GM21526 (cell line): Measurements from ENCODE around the gene ADGRV1.
"Not testable (repeated sequence)": the region's sequence is repeated elsewhere in the genome, so short reads cannot be mapped to it uniquely, and the experiment has no call there.

ENCODE experiments used
- ATAC-seq: cut with Tn5 transposase; IDR thresholded peaks from one replicate; pipeline ENCODE4 v1.9.1; 2021; ENCODE audit warnings: moderate library complexity; ENCODE audit not compliant: unreplicated experiment, low FRiP score

ADGRV1 gene

GRCh38 chr5:90802474-90803317, 244.1 kb downstream of the ADGRV1 start:
- peak; percentile 87 for ATAC-seq

GRCh38 chr5:90803381-90803780, 244.8 kb downstream of the ADGRV1 start:
- no peak for ATAC-seq

DNA sequence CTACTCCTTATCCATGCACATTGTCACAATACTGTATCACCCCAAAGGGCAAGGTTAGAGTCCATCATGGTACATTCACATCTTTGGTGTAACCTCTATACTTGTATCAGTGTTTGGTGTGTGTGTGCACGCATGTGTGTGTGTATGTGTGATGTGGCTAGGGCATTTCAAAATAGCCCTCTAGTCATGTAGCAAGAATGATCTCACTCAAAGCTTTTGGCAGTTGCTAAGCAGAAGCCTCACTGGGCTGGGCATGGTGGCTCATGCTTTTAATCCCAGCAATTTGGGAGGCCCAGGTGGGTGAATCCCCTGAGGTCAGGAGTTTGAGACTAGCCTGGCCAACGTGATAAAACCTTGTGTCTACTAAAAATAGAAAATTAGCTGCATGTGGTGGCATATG, 245.3 kb downstream of the ADGRV1 start:
- no peak for ATAC-seq

DNA sequence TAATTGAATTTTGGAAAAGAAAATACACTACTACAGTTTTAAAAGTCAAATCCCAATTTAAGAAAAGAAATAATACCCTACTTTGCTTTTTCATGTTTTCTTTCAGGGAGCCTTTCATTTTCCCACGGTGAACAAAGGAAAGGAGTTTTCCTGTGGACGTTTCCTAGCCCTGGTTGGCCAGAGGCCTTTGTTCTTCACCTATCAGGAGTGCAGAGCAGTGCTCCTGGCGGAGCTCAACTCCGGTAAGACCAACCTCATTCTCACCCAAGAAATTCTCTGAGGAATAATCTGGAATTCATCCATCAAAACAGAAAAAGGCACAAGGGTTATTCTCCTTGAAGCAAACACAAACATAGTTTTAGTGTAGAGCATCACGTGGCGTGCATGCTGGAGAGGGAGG, 248.9 kb downstream of the ADGRV1 start:
- ATAC-seq = no peak

DNA sequence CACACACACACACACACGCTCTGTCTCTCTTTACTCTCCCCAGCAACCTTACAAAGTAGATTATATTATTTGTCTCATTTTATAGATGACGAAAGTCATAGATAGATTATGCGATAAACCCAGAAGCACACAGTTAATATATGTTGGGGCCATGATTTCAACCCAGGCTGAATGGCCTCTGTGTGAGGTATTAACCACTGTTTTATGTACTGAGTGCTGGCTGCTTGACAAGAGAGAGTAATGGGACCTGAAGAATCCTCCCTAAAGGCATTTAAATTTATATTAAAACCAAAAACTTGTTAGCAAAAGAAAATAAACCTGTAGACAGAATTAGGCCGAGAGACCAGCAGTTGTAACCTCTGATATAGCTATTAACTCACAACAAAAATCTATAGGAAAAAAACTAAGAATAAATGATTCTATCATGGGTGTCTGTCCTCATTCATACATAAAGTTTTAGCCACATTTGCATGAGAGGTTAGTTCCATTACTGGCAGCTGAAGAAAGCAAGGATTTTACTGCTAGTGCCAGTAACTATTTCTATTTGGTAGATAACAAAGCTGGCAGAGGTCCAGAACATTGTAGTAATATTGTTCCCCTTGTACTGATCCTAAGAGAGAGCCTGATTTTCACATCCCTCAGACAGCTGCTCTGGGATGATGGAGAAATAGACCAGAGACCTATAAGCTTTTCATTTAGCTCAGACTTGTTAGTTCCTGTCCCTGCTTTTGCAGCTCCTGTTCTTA, 250.9 kb downstream of the ADGRV1 start:
- ATAC-seq = no peak

DNA sequence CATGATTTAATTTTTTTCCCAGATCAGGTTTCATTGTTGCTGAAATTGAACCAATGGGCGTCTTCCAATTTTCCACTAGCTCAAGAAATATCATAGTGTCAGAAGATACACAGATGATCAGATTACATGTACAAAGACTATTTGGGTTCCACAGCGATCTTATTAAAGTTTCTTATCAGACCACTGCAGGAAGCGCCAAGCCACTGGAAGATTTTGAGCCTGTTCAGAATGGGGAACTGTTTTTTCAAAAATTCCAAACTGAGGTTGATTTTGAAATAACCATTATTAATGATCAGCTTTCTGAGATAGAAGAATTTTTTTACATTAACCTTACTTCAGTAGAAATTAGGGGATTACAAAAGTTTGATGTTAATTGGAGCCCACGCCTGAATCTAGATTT, 251.6 kb downstream of the ADGRV1 start:
- no peak for ATAC-seq

DNA sequence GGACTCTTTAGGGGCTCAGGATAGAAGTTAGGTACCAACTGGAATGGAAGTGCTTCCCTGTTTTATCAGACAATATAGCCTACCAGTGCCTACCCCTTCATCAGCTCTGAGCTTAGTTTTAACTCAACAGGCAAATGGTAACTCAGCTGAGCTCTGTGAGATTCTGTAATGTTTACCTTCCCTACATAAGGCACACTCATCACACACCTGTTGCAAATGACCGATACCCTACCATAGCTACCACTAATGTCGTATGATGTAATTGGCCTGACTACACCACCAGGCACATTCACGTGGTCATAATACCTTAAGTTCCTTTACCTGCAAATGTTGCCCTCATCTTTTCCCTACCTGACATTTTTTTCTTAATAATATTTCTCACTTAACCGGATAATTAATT, 254.8 kb downstream of the ADGRV1 start:
- no peak for ATAC-seq

DNA sequence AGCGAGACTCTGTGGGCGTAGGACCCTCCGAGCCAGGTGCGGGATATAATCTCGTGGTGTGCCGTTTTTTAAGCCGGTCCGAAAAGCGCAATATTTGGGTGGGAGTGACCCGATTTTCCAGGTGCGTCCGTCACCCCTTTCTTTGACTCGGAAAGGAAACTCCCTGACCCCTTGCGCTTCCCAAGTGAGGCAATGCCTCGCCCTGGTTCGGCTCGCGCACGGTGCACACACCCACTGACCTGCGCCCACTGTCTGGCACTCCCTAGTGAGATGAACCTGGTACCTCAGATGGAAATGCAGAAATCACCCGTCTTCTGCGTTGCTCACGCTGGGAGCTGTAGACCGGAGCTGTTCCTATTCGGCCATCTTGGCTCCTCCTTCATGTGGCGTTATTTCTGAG, 263.5 kb downstream of the ADGRV1 start:
- not testable (repeated sequence) for ATAC-seq

DNA sequence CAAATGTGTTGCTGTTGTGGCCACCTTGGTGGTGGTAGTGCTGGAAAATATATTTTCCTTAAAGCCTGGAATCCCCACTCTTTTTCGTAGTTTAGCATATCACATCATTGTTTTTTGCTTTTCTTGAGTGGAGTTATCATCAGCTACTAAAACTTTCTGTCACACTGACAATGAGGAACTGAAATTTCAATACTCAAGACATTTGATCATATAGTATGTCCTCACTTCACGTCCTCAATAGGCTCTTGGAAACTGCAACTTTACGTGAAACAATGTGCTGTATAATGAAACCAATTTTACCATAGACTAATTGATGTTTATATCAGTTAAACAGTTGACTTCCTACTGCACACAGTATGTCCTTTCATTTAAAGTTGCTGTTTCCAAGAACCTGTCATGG, 265.8 kb downstream of the ADGRV1 start:
- no peak for ATAC-seq

GRCh38 chr5:90830058-90830457, 271.5 kb downstream of the ADGRV1 start:
- no peak for ATAC-seq

GRCh38 chr5:90833753-90834152, 275.2 kb downstream of the ADGRV1 start:
- ATAC-seq = no peak

DNA sequence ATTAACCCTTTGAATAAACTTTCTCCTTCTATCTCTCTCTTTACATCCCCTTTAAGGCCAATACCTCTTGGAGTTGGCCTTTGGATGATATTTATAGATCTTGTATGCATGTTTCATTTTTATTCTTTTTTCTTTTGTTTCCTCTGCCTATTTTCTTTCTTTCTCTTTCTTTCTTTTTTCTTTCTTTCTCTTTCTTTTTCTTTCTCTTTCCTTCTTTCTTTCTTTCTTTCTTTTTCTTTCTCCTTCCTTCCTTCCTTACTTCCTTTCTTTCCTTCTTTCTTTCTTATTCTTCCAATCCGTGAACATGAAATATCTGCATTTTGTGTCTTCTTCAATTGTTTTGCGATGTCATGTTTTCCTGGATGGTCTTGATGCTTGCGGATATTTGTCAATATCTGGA, 276.1 kb downstream of the ADGRV1 start:
- no peak for ATAC-seq

DNA sequence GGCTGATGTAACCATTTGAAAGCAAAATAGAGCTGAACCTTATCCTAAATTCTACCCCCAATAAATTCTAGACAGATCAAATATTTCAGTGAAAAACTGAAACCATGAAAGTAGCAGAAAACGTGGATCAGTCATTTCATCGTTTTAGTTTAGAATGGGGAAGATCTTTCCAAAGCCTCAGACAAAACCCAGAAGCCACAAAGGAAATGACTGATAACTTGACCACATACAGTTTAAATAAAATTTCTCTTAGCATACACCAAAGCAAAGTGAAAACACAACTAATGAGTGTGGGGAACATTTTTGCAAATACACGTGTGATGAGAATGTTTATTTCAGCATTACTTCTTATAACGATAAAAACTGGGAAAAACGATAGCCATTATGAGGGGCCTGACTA, 284.8 kb downstream of the ADGRV1 start:
- ATAC-seq = no peak

DNA sequence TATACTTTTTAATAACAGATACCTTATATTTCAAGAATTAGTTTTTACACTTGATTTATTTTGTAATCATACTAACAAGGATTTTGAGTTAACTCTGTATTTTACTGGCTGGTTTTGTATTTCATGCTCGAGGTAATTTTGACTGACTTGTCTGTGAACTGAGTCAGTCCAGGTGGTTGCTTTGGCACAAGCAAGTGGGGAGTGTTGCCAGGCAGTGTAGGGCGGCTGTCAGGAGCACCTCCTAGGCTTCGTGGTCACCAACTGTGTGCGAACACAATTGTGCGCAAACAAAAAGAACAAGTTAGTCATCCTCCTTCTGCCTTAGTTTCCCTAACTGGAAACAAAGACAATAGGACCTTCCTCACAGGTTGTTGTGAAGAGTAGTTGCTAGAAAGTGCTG, 286.3 kb downstream of the ADGRV1 start:
- no peak for ATAC-seq

DNA sequence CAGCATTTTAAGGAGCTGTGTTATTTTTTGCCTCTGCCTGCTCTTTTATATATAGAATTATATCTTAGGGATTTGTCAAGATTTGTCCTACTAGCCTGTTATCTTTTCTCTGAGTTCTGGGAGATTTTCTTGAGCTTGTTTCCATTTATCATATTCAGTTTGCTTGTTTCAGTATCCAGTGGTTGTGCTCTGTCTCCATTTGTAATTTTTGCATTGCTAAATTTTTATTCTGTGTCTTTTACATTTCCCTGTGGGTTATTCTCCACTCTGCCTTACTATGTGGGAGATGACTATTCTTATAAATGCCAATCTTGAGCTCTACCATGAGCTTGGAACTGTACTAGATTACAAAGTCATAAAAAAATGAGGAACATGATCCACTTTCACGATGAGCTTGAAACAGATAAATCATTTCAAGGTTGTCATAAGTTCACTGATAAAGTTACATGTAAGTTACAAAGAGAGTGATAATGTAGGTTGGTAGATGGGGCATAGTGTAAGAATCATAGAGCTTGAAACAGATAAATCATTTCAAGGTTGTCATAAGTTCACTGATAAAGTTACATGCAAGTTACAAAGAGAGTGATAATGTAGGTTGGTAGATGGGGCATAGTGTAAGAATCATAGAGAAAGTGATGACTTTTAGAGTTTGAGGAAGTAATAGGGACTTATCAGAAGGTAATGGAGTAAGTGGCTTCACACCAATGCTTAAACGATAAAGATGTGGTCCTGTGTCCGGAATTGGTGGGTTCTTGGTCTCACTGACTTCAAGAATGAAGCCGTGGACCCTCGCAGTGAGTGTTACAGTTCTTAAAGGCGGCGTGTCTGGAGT, 287.3 kb downstream of the ADGRV1 start:
- ATAC-seq = no peak

DNA sequence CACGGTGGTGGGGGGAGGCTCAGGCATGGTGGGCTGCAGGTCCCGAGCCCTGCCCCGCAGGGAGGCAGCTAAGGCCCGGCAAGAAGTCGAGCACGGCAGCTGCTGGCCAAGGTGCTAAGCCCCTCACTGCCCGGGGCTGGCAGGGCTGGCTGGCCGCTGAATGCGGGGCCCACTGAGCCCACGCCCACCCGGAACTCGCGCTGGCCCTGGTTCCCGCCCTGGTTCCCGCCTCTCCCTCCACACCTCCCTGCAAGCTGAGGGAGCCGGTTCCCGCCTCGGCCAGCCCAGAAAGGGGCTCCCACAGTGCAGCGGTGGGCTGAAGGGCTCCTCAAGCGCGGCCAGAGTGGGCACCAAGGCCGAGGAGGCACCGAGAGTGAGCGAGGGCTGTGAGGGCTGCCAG, 289.0 kb downstream of the ADGRV1 start:
- ATAC-seq = not testable (repeated sequence)

DNA sequence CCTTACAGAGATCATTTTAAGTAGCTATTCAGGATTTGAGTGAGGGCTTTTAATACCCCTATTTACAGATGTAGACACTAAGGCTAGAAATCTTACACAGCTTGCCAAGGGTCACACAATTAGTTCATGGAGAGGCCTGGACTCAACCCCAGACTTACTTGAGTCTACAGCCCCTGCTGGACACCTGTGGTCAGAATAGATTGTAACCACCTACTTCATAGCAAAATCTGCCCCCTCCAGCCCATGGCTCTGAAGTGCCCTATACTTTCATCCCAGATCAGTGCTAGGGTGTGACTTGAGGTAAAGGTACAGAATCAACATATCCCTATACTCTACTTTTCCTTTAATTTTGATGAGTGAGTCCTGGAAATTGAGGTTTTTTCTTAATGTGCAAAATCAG, 291.3 kb downstream of the ADGRV1 start:
- no peak for ATAC-seq

GRCh38 chr5:90852531-90852930, 293.9 kb downstream of the ADGRV1 start:
- ATAC-seq = no peak

GRCh38 chr5:90853750-90854149, 295.2 kb downstream of the ADGRV1 start:
- ATAC-seq = no peak

DNA sequence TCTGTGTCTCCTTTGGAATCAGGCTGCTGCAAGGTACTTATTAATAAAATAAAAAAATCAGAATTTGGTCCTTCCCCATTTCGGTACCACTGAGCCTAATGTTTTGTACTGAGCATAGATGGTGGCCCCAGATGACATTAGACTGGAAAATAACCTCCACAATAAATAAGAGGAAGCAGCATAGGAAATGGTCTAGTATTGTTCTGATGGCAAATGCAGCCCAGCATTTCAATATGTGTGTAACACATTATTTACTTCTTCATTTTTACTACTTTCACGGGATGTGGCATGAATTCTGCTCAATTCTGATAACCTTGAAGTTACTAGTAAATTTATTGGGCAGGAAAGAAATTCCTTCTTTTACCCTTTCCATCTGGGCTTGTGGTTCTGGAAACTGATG, 295.6 kb downstream of the ADGRV1 start:
- ATAC-seq = no peak
